ENCODE measurements around the gene MRPL22. TPM values are rescaled to one million over a fixed set of nuclear protein-coding genes. Genes with fewer than 3 reads are reported as not detected.
"Not testable (repeated sequence)": the region's sequence is repeated elsewhere in the genome, so short reads cannot be mapped to it uniquely, and the experiment has no call there.

MRPL22 gene
- total RNA-seq, 2 donors from 2014 or later, result 14.4 to 35.2 TPM

- no peak for DNase-seq (ENCODE audit: low spot score)
- Histone ChIP-seq H3K27ac (no peak overlapping the region), H3K36me3 (peaks cover 0 to 4% of the 10 kb centered on the region in 2 donors), H3K9me3 (no peaks in the 10 kb centered on the region), H3K27me3 (replicated peaks; ENCODE audit: insufficient read depth) (no peaks in the 10 kb centered on the region), H3K4me3 (no peak overlapping the region), H3K4me1 (replicated peaks) (no peaks in the 10 kb centered on the region)
- no peak for TF ChIP-seq POLR2A (IDR thresholded peaks at IDR 0.05)
- intact Hi-C loops (cut with DNase I), result no loop called here
- 94% methylated on average over 5 of the region's 5 CpGs for WGBS
Measured at GRCh38 chr5:154968953-154969352, 28.1 kb downstream of the MRPL22 start.

DNA sequence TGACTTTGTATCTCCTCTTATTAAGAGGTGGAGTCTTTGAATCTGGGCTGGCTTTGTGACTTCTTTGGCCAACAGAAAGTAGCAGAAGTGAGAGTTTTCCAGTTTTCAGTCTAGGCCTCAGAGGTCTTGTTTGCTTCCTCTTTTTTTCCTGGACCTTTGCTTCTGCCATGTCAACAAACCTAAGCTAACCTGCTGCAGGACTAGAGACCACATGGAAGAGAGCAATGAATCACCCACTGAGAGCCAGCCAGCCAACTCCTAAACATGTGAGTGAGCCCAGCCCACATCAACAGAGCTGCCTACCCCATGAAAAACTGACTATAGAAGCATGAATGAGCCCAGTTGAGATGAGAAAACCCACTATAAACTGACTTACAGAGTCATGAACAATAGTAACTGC, 29.9 kb downstream of the MRPL22 start:
- TF ChIP-seq CTCF (IDR thresholded peaks at IDR 0.05) (no peak), POLR2AphosphoS5 (IDR thresholded peaks at IDR 0.05) (no peak), POLR2A (IDR thresholded peaks at IDR 0.05) (no peak)
- no peaks in the 10 kb centered on the region for H3K27me3 ChIP-seq (replicated peaks; ENCODE audit: insufficient read depth)
- no peak for DNase-seq (ENCODE audit: low spot score)
- no peaks in the 10 kb centered on the region for H3K4me1 ChIP-seq (replicated peaks)
- H3K27ac ChIP-seq, result no peak overlapping the region
- H3K4me3 ChIP-seq, result no peak overlapping the region
- H3K36me3 ChIP-seq, result peaks cover 0 to 4% of the 10 kb centered on the region in 2 donors
- intact Hi-C loops (cut with DNase I), result no loop called here
- no peaks in the 10 kb centered on the region for H3K9me3 ChIP-seq

DNA sequence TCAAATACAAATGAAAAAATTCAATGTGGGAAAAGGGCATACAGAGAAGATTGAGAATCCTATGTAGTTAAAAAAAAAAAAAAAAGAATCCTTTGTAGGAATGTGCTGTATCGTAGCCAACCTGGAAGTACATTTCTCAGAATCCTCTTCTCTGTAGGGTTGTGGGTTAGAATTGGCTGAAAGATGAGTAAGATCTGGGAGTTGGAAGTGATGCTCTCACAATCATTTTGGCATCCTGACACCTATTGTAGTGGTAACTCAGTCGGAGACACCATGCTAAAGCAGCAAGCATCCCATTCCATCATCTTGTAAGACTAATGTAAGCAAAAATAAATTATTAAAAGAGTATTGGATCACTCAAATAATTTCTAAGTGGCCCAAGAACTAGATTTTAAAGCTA, 30.6 kb downstream of the MRPL22 start:
- DNase-seq (ENCODE audit: low spot score), result no peak
- TF ChIP-seq POLR2A (IDR thresholded peaks at IDR 0.05) (no peak), CTCF (IDR thresholded peaks at IDR 0.05) (no peak), POLR2AphosphoS5 (IDR thresholded peaks at IDR 0.05) (no peak)
- Histone ChIP-seq H3K4me3 (no peak overlapping the region), H3K36me3 (peaks cover 0 to 2% of the 10 kb centered on the region in 2 donors), H3K27ac (no peak overlapping the region), H3K27me3 (replicated peaks; ENCODE audit: insufficient read depth) (no peaks in the 10 kb centered on the region), H3K9me3 (no peaks in the 10 kb centered on the region), H3K4me1 (replicated peaks) (no peaks in the 10 kb centered on the region)
- WGBS, result 93% methylated on average over 2 of the region's 2 CpGs
- intact Hi-C loops (cut with DNase I), result no loop called here

- TF ChIP-seq CTCF (IDR thresholded peaks at IDR 0.05), result peak in 2 of 4 experiments; percentile 15 to 17
- no peak for TF ChIP-seq POLR2AphosphoS5 (IDR thresholded peaks at IDR 0.05)
- Histone ChIP-seq H3K9me3 (no peaks in the 10 kb centered on the region), H3K36me3 (no peaks in the 10 kb centered on the region), H3K4me3 (no peak overlapping the region), H3K27ac (no peak overlapping the region), H3K4me1 (replicated peaks) (no peaks in the 10 kb centered on the region), H3K27me3 (replicated peaks; ENCODE audit: insufficient read depth) (no peaks in the 10 kb centered on the region)
- 66% methylated on average over 2 of the region's 2 CpGs for WGBS
- no peak for DNase-seq (ENCODE audit: low spot score)
- intact Hi-C loops (cut with DNase I), result no loop called here
Measured at GRCh38 chr5:154972476-154973080, 31.7 kb downstream of the MRPL22 start.

- intact Hi-C loops (cut with DNase I); H3K9me3 ChIP-seq; H3K4me1 ChIP-seq (replicated peaks); H3K4me3 ChIP-seq; DNase-seq (ENCODE audit: low spot score); H3K27ac ChIP-seq; H3K27me3 ChIP-seq (replicated peaks; ENCODE audit: insufficient read depth); H3K36me3 ChIP-seq: not testable (repeated sequence)
- WGBS, result 93% methylated on average over 9 of the region's 9 CpGs
Measured at GRCh38 chr5:154976082-154976481, 35.2 kb downstream of the MRPL22 start.

DNA sequence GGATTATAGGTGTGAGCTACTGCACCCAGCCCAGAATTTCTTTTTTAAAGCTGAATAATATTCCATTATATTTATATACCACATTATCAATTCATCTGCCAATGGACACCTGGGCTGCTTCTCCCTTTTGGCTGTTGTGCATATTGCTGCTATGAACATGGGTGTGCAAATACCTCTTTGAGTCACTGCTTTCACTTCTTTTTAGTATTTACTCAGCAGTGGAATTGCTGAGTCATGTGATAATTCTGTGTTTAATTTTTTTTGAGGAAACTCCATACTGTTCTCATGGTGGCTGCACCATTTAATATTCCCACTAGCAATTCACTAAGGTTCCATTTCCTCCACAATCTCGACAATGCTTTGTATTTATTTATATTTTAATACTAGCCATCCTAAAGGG, 36.5 kb downstream of the MRPL22 start:
- H3K4me3 ChIP-seq, result no peak overlapping the region
- H3K27me3 ChIP-seq (replicated peaks; ENCODE audit: insufficient read depth), result no peaks in the 10 kb centered on the region
- no peaks in the 10 kb centered on the region for H3K9me3 ChIP-seq
- TF ChIP-seq POLR2A (IDR thresholded peaks at IDR 0.05) (no peak), POLR2AphosphoS5 (IDR thresholded peaks at IDR 0.05) (no peak), CTCF (IDR thresholded peaks at IDR 0.05) (no peak)
- 84% methylated on average over 1 of the region's 1 CpG for WGBS
- no peaks in the 10 kb centered on the region for H3K36me3 ChIP-seq
- DNase-seq (ENCODE audit: low spot score), result no peak
- intact Hi-C loops (cut with DNase I), result no loop called here
- no peak overlapping the region for H3K27ac ChIP-seq
- H3K4me1 ChIP-seq (replicated peaks), result no peaks in the 10 kb centered on the region

- H3K27ac ChIP-seq; H3K36me3 ChIP-seq; H3K4me1 ChIP-seq (replicated peaks); intact Hi-C loops (cut with DNase I); DNase-seq (ENCODE audit: low spot score); H3K9me3 ChIP-seq; H3K4me3 ChIP-seq; H3K27me3 ChIP-seq (replicated peaks; ENCODE audit: insufficient read depth): not testable (repeated sequence)
- WGBS, result 95% methylated on average over 2 of the region's 2 CpGs
Measured at GRCh38 chr5:154978294-154978693, 37.4 kb downstream of the MRPL22 start.
